ENCODE results near the gene FXR1.
"Not testable (repeated sequence)": the region's sequence is repeated elsewhere in the genome, so short reads cannot be mapped to it uniquely, and the experiment has no call there.

Gene FXR1

DNA sequence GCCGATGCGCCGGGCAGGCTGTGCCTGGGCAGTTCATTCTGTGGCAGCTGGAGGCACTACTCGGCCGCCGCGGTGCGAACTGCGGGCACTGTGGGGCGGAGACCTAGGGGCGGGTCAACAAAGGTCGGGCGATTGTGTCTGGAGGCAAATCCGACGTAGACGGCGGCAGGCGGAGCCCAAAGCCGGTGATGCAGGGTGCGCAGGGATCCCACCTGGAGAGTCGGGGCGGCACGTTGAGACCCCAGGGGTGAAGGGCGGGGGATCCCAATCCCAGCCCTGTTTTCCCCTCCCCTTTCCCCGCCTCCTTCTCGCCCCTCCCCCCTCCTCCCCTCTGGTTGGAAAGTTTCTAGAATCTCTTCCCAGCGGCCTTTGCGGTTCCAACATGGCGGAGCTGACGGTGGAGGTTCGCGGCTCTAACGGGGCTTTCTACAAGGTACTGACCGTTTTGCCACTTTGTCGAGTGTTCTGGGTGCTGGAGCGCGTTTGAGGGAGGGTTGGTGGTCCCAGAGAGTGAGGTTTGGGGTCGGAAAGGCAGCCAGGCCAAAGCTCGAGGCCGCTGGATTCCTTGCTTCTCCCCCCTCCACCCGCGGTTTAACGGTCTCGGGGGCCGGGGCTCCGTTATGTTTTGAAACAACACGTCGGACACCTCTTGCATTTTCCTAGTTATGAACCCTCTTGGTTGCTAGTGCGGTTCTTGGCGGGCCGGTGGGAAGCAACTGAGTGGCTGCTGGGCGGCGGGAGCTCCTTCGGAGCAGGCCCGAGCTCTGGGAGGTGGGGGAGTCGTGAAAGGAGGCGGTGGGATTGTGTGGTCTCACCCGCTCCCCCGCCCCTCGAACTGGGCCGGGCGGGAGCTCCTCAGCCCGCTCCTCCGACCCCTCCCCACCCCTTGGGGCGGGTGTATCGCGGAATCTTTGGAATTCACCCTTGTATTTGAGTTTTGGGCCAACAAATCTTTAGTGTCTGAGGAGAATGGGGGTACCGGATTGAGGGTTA, at the start of gene FXR1:
FXR1 (plus strand) TSS at position 367 of the 993 bp plus-strand sequence; CDS start at position 383, 16 bp downstream.
- ChIA-PET CTCF (interaction anchor here (0.6 to 3.3 kb wide), 18 partner anchors 8 to 1263 kb away, joined by 3 to 18 read pairs (median 4); no protein-coding TSS in a partner anchor), POLR2A (interaction anchor here (0.6 to 0.7 kb wide), 4 partner anchors 13 to 67 kb away, joined by 3 to 5 read pairs (median 4); no protein-coding TSS in a partner anchor)
- TF ChIP-seq CTCF (IDR thresholded peaks at IDR 0.05; ENCODE audit: control extremely low read depth, extremely low read depth, low read depth, missing control alignments): peak; percentile 76
- peak; percentile 87 for DNase-seq (ENCODE audit: extremely low spot score)

- no peak for DNase-seq (ENCODE audit: extremely low spot score)
- TF ChIP-seq CTCF (IDR thresholded peaks at IDR 0.05; ENCODE audit: control extremely low read depth, extremely low read depth, low read depth, missing control alignments): no peak
- CTCF ChIA-PET: no interaction called here
- POLR2A ChIA-PET: no interaction called here
Measured at GRCh38 chr3:180870008-180870699, 42.3 kb upstream of the FXR1 start.

DNA sequence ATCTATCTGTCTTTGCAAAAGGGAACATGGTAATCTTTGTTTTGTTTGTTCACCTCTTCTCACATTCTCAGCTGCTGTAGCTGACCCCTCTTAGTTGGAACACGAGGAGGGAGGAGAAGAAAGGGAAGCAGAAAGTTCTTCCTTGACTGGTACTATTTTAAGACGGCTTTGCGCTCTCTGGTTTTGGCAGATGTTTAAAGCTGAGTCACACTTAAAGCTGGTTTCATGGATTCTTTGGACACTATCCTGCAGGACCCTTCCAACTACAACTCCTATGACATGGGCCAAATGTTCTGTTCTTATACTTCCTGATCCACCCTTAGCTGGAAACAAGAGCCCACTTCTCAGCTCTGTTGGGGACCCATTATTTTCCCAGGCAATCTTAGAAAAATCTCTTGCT, 40.6 kb upstream of the FXR1 start:
- no peak for TF ChIP-seq CTCF (IDR thresholded peaks at IDR 0.05; ENCODE audit: control extremely low read depth, extremely low read depth, low read depth, missing control alignments)
- DNase-seq (ENCODE audit: extremely low spot score): no peak
- CTCF ChIA-PET: interaction anchor here (1.4 to 1.8 kb wide), 2 partner anchors 12 to 17 kb away, joined by 3 to 4 read pairs; no protein-coding TSS in a partner anchor
- POLR2A ChIA-PET: no interaction called here

DNA sequence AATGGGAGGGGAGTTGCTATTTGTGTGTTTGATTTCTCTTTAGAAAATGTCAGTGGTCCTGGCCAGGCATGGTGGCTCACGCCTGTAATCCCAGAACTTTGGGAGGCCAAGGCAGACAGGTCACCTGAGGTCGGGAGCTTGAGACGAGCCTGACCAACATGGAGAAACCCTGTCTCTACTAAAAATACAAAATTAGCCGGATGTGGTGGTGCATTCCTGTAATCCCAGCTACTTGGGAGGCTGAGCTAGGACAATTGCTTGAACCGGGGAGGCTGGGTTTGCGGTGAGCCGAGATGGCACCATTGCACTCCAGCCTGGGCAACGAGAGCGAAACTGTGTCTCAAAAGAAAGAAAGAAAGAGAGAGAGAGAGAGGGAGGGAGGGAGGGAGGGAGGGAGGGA, 40.0 kb upstream of the FXR1 start:
- DNase-seq (ENCODE audit: extremely low spot score); POLR2A ChIA-PET: not testable (repeated sequence)
- CTCF ChIA-PET: interaction anchor here (0.7 to 1.8 kb wide), 3 partner anchors 12 to 18 kb away, joined by 3 to 4 read pairs (median 3); no protein-coding TSS in a partner anchor

DNA sequence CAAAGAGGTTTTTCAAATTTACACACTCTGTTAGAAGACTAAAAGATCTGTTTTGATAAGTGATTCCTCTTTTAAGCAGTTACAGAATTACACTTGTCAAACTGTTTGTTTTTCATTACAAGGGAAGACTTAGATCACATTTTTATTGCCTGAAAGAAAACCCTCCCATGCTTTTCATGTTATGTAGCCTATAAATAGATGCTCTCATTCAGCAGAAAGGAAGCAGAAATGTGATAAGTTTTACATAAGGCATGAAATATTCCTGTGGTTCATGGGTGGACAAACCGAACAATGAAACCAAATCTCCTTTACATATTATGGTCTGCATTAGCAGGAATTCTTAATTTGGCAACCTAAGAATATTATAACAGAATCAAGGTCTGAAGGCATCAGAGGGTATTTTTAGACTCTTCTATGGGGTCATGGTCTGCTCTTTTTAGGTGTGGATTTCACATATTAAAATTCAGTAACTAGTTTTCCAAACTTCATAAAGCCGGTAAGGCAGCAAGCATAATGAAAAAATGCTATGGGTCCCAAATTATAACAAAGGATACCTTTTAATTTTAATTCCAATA, 37.3 kb upstream of the FXR1 start:
- CTCF ChIA-PET: no interaction called here
- DNase-seq (ENCODE audit: extremely low spot score): no peak

More for the DNA sequence above, 37.3 kb upstream of the FXR1 start:
- POLR2A ChIA-PET: no interaction called here
- TF ChIP-seq CTCF (IDR thresholded peaks at IDR 0.05; ENCODE audit: control extremely low read depth, extremely low read depth, low read depth, missing control alignments): no peak

Data from GM10248 (cell line).